GM12801 (cell line): ENCODE measurements around the gene CTIF.

ENCODE experiments used
- TF ChIP-seq, protein P1 (sequence below): IDR thresholded peaks from one replicate; pipeline ENCODE4 v1.5.1; 2011; ENCODE audit warnings: control low read depth; ENCODE audit not compliant: insufficient read length; ENCODE audit errors: extremely low read depth

Gene CTIF

DNA sequence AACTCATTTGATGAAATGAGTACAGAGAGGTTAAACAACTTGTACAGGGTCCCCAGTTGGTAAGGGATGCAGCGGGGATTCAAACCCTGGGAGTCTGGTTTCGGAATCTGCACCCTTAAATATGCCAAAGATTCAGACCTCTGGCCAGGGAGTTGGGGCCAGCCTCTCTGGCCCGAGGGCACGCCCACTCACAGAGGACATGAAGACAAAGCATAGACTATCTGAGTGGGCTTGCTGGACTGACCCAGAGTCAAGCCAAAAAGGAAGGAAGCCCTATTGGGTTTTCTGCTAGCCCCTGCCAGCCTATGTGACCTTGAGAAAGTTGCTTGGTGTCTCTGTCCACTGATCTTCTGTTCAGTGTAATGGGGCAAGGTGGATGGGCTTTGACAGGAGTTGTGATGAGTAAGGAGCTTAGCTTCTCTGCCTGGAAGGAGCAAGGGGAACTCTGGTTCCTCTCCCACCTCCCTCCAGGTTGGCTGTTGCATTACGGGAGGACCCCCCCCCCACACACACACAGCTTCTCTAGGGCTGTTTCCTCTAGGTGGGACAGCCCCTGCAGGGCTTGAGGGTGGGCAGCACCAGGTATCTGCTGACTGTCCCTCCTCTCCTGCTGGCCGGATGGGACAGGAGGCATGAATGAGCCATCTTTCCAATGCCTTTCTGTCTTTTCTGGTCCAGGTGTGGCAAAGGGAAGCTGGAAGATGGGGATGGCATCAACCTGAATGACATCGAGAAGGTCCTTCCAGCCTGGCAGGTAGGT, 131.3 kb downstream of the CTIF start:
- TF ChIP-seq, protein P1, sequence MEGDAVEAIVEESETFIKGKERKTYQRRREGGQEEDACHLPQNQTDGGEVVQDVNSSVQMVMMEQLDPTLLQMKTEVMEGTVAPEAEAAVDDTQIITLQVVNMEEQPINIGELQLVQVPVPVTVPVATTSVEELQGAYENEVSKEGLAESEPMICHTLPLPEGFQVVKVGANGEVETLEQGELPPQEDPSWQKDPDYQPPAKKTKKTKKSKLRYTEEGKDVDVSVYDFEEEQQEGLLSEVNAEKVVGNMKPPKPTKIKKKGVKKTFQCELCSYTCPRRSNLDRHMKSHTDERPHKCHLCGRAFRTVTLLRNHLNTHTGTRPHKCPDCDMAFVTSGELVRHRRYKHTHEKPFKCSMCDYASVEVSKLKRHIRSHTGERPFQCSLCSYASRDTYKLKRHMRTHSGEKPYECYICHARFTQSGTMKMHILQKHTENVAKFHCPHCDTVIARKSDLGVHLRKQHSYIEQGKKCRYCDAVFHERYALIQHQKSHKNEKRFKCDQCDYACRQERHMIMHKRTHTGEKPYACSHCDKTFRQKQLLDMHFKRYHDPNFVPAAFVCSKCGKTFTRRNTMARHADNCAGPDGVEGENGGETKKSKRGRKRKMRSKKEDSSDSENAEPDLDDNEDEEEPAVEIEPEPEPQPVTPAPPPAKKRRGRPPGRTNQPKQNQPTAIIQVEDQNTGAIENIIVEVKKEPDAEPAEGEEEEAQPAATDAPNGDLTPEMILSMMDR = no peak

DNA sequence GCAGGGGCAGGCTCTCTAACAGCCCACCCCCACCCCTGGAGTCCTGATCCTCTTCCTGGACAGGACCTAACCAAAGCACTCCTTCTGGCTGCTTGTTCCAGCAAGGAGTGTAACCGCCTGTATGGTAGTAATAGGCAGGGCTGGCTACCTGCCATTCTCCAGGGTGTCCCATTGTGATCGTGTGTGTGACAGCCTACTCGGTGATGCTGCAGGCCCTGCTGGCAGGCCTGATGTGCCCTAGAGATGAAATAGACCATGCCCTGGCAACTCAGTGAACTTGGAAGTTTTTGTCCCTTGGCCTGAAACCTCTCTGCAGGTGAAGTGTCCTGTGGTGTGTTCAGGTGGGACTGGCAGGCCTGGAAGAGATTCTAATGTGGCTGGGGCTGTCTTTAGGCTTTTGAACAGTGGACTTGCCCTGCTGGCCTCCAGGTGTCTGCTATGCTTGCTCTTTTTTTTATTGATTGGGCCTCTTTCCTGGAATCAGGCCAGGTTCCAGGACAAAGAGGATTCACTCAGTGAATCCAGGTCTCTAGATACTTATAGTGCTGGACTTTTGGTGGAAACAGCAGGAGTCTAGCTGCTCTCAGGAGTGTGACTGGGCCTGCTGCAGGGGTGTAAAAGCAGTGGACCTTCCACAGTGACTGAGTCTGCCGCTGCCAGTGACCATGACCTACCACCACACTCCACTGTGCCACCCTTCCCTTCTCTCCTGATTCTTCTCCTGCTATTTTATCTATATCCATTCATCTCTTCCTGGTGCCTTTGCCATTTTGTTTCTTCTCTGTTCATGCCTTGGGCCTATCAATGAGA, 132.1 kb downstream of the CTIF start:
- TF ChIP-seq, protein P1 = no peak

DNA sequence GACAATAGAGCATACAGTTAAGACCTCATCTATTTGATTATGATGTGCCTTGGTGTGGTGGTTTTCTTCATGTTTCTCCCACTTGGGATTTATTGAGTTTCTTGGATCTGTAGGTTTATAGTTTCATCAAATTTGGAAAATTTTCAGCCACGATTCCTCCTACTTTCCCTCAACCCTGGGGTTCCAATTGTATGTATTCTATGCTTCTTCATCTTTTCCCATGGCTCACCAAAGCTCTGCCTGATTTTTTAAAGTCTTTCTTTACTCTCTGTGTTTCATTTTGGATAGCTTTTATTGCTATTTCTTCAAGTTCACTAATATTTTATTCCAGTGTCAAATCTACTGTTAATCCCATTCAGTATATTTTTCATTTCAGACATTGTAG, 132.7 kb downstream of the CTIF start:
- TF ChIP-seq, protein P1 = no peak

DNA sequence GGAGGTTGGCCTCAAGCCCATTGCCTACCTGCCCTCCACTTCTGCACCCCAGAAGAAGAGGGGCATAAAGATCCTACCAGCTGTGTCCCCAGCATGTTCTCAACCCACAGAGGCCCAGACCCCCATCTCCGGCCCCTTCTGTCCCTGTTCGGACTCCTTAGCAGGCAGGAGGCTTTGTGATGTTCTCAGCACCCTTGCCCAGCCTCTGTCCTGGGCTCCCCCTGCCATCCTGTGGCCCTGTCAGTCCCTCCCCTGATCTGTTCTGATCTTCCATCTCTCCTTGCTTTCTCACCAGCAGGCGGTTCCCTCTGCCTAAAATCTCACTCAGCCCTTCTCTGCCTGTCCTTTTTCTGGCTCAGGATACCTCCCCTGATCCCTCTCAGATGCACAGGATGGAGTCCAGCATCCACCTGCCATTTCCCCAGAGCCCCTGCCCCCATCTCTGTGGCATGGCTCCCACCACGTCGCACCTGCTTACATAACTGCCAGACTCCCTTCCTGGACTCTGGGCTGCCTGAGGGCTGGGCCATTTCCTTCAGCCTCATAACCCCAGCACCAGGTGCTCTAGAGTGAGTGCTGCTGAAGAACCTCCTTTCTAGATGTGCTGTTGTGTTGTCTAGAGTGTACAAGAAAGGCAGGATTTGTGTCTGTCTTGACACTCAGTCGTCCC, 134.0 kb downstream of the CTIF start:
- TF ChIP-seq, protein P1 = no peak

DNA sequence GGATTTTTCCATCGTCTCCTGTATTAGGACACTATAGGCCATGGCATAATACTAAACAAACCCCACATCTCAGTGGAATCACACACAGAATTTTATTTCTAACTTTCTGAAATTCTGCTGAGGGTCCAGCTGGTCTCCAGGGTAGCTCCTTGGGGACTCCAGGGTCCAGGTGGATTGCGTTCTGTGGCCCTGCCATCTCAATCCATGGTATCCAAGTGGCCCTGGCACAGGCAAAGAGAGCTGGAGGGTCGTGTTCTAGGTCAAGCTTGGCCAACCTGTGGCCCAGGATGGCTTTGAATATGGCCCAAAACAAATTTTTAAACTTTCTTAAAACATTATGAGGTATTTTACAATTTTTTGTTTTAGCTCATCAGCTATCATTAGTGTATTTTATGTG, 134.6 kb downstream of the CTIF start:
- TF ChIP-seq, protein P1 = no peak

DNA sequence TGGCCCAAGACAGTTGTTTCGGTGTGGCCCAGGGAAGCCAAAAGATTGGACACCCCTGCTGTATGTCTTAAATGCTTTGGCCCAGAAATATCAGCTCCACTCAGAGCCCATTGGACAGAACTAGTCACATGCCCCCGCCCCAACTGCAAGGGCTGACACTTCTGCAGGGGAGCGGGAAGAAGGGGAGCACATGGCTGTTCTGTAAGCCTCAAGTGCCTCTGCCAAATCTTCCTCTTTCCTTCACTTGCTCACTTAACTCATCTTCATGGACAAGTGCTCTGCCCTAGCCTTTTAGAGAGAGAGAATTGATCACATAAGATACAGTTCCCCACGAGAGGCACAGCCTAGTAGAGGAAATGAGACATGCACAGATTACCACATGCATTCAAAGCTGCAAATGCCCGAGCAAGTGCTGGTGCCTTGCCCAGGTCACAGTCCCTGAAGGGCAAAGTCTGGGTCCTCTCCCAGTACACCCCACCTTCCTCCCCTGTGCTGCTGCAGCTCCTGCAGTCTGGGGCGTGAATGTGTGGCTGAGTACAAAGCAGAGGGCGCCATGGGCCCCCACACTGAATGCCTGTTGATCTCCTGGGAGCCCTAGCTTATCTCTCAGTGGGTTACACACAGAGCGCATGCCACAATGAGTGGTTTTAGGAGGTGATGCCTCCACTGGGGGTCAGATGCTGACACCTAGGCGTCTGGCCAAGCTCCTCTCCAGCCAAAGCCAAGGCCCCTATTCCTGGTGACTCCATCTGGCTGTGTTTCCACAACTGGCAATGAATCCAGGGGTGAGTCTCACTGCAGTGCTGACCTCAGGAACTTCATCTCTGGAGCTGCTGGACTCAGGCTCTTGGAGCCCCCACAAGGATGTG, 135.3 kb downstream of the CTIF start:
- TF ChIP-seq, protein P1 = no peak
